EH (cell line): ENCODE data around the gene TMOD1.
A peak's percentile ranks its signal among the peaks of the same experiment; 100 is the strongest.
"Not testable (repeated sequence)": the region's sequence is repeated elsewhere in the genome, so short reads cannot be mapped to it uniquely, and the experiment has no call there.

Experiments
- DNase-seq: peaks from one replicate; pipeline ENCODE4 v3.0.0-alpha.2; 2015; ENCODE audit warnings: low read depth

Gene TMOD1

GRCh38 chr9:97598461-97599288 is 97.2 kb downstream of the TMOD1 start:
- DNase-seq, result peak; percentile 81

GRCh38 chr9:97599314-97599846 is 97.9 kb downstream of the TMOD1 start:
- no peak for DNase-seq

- DNase-seq, result no peak
These were observed 99.2 kb downstream of the TMOD1 start for GRCh38 chr9:97600531-97601227.

- DNase-seq, result no peak
These were observed 99.9 kb downstream of the TMOD1 start for GRCh38 chr9:97601228-97601898.

- DNase-seq, result no peak
These were observed 101.0 kb downstream of the TMOD1 start for GRCh38 chr9:97602430-97602829.

GRCh38 chr9:97604901-97605645 is 103.6 kb downstream of the TMOD1 start:
- DNase-seq, result no peak

GRCh38 chr9:97615439-97616072 is 114.1 kb downstream of the TMOD1 start:
- peak; percentile 67 for DNase-seq

- no peak for DNase-seq
These were observed 116.5 kb downstream of the TMOD1 start for GRCh38 chr9:97617939-97618416.

GRCh38 chr9:97620063-97620462 is 118.6 kb downstream of the TMOD1 start:
- not testable (repeated sequence) for DNase-seq

GRCh38 chr9:97622483-97622882 is 121.0 kb downstream of the TMOD1 start:
- DNase-seq, result not testable (repeated sequence)

GRCh38 chr9:97623946-97624345 is 122.5 kb downstream of the TMOD1 start:
- peak; percentile 7 for DNase-seq

- DNase-seq, result no peak
These were observed 124.2 kb downstream of the TMOD1 start for GRCh38 chr9:97625620-97626019.

GRCh38 chr9:97627624-97628023 is 126.2 kb downstream of the TMOD1 start:
- DNase-seq, result no peak

GRCh38 chr9:97628668-97629067 is 127.2 kb downstream of the TMOD1 start:
- no peak for DNase-seq

GRCh38 chr9:97629156-97629555 is 127.7 kb downstream of the TMOD1 start:
- no peak for DNase-seq

GRCh38 chr9:97630591-97630990 is 129.1 kb downstream of the TMOD1 start:
- no peak for DNase-seq

GRCh38 chr9:97632248-97632984 is 130.9 kb downstream of the TMOD1 start:
- DNase-seq, result no peak

- peak; percentile 99 for DNase-seq
These were observed 131.8 kb downstream of the TMOD1 start, which contains the start of the genes NCBP1 and TSTD2 for GRCh38 chr9:97632985-97633858. NCBP1 (plus strand) TSS chr9:97633821; CDS start chr9:97633882, 61 bp downstream. TSTD2 (minus strand) TSS chr9:97633368; CDS start chr9:97627562, 5,806 bp downstream.

- DNase-seq, result no peak
These were observed 132.5 kb downstream of the TMOD1 start for GRCh38 chr9:97633859-97634490.
